Neural progenitor cell (in vitro differentiated cells): ENCODE results near the gene D2HGDH. TPM values are rescaled to one million over a fixed set of nuclear protein-coding genes. Genes with fewer than 3 reads are reported as not detected.

ENCODE experiments used
- DNase-seq: peaks from one replicate; pipeline ENCODE4 v3.0.0-alpha.2; 2016; ENCODE audit warnings: low spot score
- H2AFZ ChIP-seq: fragments of 200-600 bp; sonication (generic); replicated peaks from 2 replicates; pipeline ENCODE4 v1.6.1; 2016; ENCODE audit warnings: antibody characterized with exemption
- H3F3A ChIP-seq: fragments of 200-600 bp; sonication (generic); 2 replicates; pipeline ENCODE4 v1.6.1; 2016; ENCODE audit warnings: antibody characterized with exemption, low read depth
- H3K27ac ChIP-seq: fragments of 200-600 bp; sonication (generic); 2 replicates; pipeline ENCODE4 v1.5.1; 2016; ENCODE audit warnings: mild to moderate bottlenecking
- H3K27me3 ChIP-seq: fragments of 200-600 bp; sonication (generic); 2 replicates; pipeline ENCODE4 v1.6.1; 2016; ENCODE audit warnings: mild to moderate bottlenecking, moderate library complexity
- H3K36me3 ChIP-seq: fragments of 200-600 bp; sonication (generic); 2 replicates; pipeline ENCODE4 v1.5.1; 2016
- H3K4me1 ChIP-seq: fragments of 200-600 bp; sonication (generic); 2 replicates; pipeline ENCODE4 v1.6.1; 2016; ENCODE audit warnings: mixed run types
- H3K4me2 ChIP-seq: fragments of 200-600 bp; sonication (generic); 2 replicates; pipeline ENCODE4 v1.6.1; 2016
- H3K4me3 ChIP-seq: fragments of 200-600 bp; sonication (generic); 2 replicates; pipeline ENCODE4 v1.5.1; 2016
- H3K79me2 ChIP-seq: fragments of 200-600 bp; sonication (generic); 2 replicates; pipeline ENCODE4 v1.6.1; 2016; ENCODE audit warnings: low read depth
- H3K9ac ChIP-seq: fragments of 200-600 bp; sonication (generic); 2 replicates; pipeline ENCODE4 v1.6.1; 2016
- H3K9me3 ChIP-seq: fragments of 200-600 bp; sonication (generic); 2 replicates; pipeline ENCODE4 v1.5.1; 2016; ENCODE audit warnings: low read depth
- H4K20me1 ChIP-seq: fragments of 200-600 bp; sonication (generic); 2 replicates; pipeline ENCODE4 v1.6.1; 2016; ENCODE audit warnings: low read depth
- H3K27ac Mint-ChIP-seq: 3 replicates; pipeline ENCODE4 v1.8.0; 2021; ENCODE audit warnings: mixed read lengths
- H3K27me3 Mint-ChIP-seq: 2 replicates; pipeline ENCODE4 v1.8.0; 2022; ENCODE audit warnings: low read depth, mild to moderate bottlenecking, inconsistent platforms, moderate library complexity, mixed read lengths; ENCODE audit not compliant: insufficient read depth
- H3K36me3 Mint-ChIP-seq: 3 replicates; pipeline ENCODE4 v1.8.0; 2021; ENCODE audit warnings: mixed read lengths
- H3K4me1 Mint-ChIP-seq: 3 replicates; pipeline ENCODE4 v1.8.0; 2021; ENCODE audit warnings: mixed read lengths
- H3K4me3 Mint-ChIP-seq: 3 replicates; pipeline ENCODE4 v1.8.0; 2021; ENCODE audit warnings: mild to moderate bottlenecking, moderate library complexity, mixed read lengths
- H3K9me3 Mint-ChIP-seq: 3 replicates; pipeline ENCODE4 v1.8.0; 2020; ENCODE audit warnings: mixed read lengths
- CTCF ChIP-seq: fragments of 200-600 bp; sonication (generic); IDR thresholded peaks from 2 replicates; pipeline ENCODE4 v1.5.1; 2017; ENCODE audit warnings: antibody characterized with exemption, mild to moderate bottlenecking
- EZH2 ChIP-seq: fragments of 200-600 bp; sonication (generic); IDR thresholded peaks from 2 replicates; pipeline ENCODE4 v1.6.1; 2017; ENCODE audit warnings: antibody characterized with exemption, mild to moderate bottlenecking, moderate library complexity
- EZH2phosphoT487 ChIP-seq: fragments of 200-600 bp; sonication (generic); IDR thresholded peaks from 2 replicates; pipeline ENCODE4 v1.6.1; 2017; ENCODE audit warnings: antibody characterized with exemption
- total RNA-seq: library from RNA; depleted of rRNA; stranded (reverse); fragments of >200 nt; gene quantifications from 2 replicates; pipeline ENCODE4 v1.2.3, GENCODE V29; 2015; ENCODE audit warnings: low replicate concordance

D2HGDH gene
- total RNA-seq, 1 donor from 2014 or later: 3.5 TPM

DNA sequence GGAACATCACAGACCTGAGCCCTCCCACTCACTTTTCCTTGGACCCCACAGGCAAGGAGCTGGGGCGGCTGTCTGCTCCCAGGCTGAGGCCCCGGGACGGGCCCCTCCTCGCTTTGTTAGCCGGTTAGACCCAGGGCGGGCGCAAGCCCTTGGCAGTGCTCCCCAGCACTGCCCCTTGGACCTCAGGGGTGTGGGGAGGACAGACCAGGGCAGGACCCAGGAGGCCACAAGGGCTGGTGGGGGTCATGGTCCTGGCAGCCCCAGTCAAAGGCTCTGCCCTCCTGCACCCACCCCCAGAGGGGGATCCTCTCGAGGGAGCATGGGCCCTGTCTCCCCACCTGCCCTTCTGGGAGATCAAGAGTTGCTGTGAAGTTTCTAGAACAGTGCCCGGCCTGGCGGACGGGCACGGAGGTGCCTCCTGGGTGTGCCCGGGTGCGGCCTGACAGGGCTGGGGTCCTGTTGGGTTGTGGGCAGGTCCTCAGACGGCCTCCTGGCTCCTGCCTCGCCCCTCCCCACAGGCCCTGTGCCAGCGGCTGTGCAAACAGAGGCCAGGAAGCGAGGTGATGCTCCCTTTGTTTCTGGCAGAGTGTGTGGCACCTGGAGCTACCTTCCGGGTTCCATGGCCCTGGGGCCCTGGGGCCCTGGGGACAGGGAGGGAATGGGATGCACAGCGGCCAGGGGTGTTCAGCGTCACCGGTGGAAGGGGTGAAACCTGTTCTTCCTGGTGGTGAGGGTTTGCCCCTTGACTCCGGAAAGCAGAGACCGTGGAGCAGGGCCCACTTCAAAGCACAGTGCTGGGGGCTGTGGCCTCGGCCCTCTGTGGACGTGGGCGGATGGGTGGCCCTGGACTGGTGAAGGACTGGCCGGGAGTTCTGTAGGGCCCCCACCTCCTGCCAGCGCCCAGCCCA lies 39.3 kb downstream of the D2HGDH start:
- Histone ChIP-seq H3K36me3 (no peaks in the 10 kb centered on the region), H3K4me2 (no peak overlapping the region), H2AFZ (no peak overlapping the region), H3K27me3 (no peaks in the 10 kb centered on the region), H3K9me3 (no peaks in the 10 kb centered on the region), H4K20me1 (no peaks in the 10 kb centered on the region), H3K27ac (no peak overlapping the region), H3F3A (peaks cover 26% of the 10 kb centered on the region), H3K79me2 (no peaks in the 10 kb centered on the region), H3K4me1 (peaks cover 44% of the 10 kb centered on the region), H3K4me3 (no peak overlapping the region), H3K9ac (no peak overlapping the region)
- Mint-ChIP-seq H3K4me1 (peaks cover 31% of the 10 kb centered on the region), H3K9me3 (no peaks in the 10 kb centered on the region), H3K36me3 (no peaks in the 10 kb centered on the region), H3K4me3 (no peak overlapping the region), H3K27me3 (peaks cover 11% of the 10 kb centered on the region), H3K27ac (no peak overlapping the region)
- no peak for DNase-seq
- TF ChIP-seq EZH2phosphoT487 (no peak), CTCF (no peak), EZH2 (no peak)

DNA sequence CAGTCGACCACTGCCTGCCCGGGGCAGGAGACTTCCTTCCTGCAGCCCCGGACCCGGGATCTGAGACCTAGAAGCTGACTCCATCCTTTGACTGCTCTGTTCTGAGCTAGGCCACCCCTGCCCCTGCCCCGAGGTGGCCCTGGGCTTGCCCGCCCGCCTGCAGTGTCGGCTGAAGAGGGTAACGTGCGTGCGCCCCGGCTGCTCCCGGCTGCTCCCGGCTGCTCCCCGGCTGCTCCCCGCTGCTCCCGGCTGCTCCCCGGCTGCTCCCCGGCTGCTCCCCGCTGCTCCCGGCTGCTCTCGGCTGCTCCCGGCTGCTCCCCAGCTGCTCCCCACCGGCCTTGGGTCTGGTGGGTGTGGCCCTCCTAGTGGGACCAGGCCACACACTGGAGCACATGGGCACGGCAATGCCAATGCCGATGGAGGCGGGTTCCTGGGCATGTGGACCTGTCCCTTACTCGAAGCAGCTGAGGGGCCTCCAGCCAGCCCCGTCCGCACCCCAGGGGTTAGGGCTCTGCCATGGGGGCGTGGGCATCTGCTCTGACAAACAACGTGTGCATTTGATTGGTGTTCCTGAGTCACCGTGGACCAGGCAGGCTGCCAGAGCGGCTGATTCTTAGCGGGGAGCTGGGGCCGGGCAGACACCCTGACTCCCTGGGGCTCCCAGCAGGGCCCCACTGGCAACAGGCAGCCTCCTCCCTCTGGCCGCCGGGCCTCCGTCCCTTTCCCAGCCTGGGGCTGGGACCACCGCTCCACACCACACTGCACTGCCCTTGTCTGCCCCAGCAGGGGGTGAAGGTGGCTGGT lies 40.2 kb downstream of the D2HGDH start:
- Mint-ChIP-seq H3K4me1 (peaks cover 31% of the 10 kb centered on the region), H3K27ac (no peak overlapping the region), H3K27me3 (peaks cover 11% of the 10 kb centered on the region), H3K36me3 (no peaks in the 10 kb centered on the region), H3K4me3 (no peak overlapping the region), H3K9me3 (peaks cover 2% of the 10 kb centered on the region)
- H3K4me2 ChIP-seq: no peak overlapping the region
- no peak overlapping the region for H3K27ac ChIP-seq
- TF ChIP-seq EZH2phosphoT487: no peak
- no peak for TF ChIP-seq CTCF
- TF ChIP-seq EZH2: no peak
- H3K4me1 ChIP-seq: peaks cover 44% of the 10 kb centered on the region
- H3K27me3 ChIP-seq: no peaks in the 10 kb centered on the region
- H3K9ac ChIP-seq: no peak overlapping the region
- H2AFZ ChIP-seq: no peak overlapping the region
- no peaks in the 10 kb centered on the region for H3K9me3 ChIP-seq
- H3F3A ChIP-seq: peaks cover 26% of the 10 kb centered on the region
- no peak overlapping the region for H3K4me3 ChIP-seq
- no peak for DNase-seq
- H3K36me3 ChIP-seq: no peaks in the 10 kb centered on the region
- no peaks in the 10 kb centered on the region for H3K79me2 ChIP-seq
- no peaks in the 10 kb centered on the region for H4K20me1 ChIP-seq

- no peak for DNase-seq
- no peak overlapping the region for H3K9ac ChIP-seq
Observed at GRCh38 chr2:241775223-241776177, 41.1 kb downstream of the D2HGDH start.

More at GRCh38 chr2:241775223-241776177, 41.1 kb downstream of the D2HGDH start:
- Mint-ChIP-seq H3K27me3 (peaks cover 11% of the 10 kb centered on the region), H3K4me3 (no peak overlapping the region), H3K9me3 (peaks cover 2% of the 10 kb centered on the region), H3K27ac (no peak overlapping the region), H3K36me3 (no peaks in the 10 kb centered on the region), H3K4me1 (peaks cover 28% of the 10 kb centered on the region)
- peaks cover 36% of the 10 kb centered on the region for H3K4me1 ChIP-seq
- H3K27ac ChIP-seq: no peak overlapping the region
- H3K27me3 ChIP-seq: no peaks in the 10 kb centered on the region
- H3F3A ChIP-seq: peaks cover 22% of the 10 kb centered on the region
- H3K4me3 ChIP-seq: no peak overlapping the region
- TF ChIP-seq EZH2phosphoT487 (no peak), CTCF (no peak), EZH2 (no peak)
- no peaks in the 10 kb centered on the region for H3K36me3 ChIP-seq
- peaks cover 1% of the 10 kb centered on the region for H3K9me3 ChIP-seq
- H3K4me2 ChIP-seq: no peak overlapping the region
- no peaks in the 10 kb centered on the region for H3K79me2 ChIP-seq
- no peak overlapping the region for H2AFZ ChIP-seq
- H4K20me1 ChIP-seq: no peaks in the 10 kb centered on the region
